RWPE2 (cell line): ENCODE results near the gene CLASP1.
A peak's percentile ranks its signal among the peaks of the same experiment; 100 is the strongest.
"Not testable (repeated sequence)": the region's sequence is repeated elsewhere in the genome, so short reads cannot be mapped to it uniquely, and the experiment has no call there.

Experiments used
- ATAC-seq: fragments of 200-7000 bp; cut with Tn5 transposase; 3 replicates; pipeline ENCODE4 v1.9.1; 2021; ENCODE audit warnings: low read depth
- DNase-seq: peaks from one replicate; pipeline ENCODE4 v3.0.0-alpha.2; 2020; ENCODE audit warnings: low spot score
- H3K27ac ChIP-seq: fragments of 450-650 bp; 2 replicates; pipeline ENCODE4 v1.5.1; 2017; ENCODE audit warnings: mild to moderate bottlenecking; ENCODE audit not compliant: poor library complexity, severe bottlenecking
- H3K27me3 ChIP-seq: fragments of 250-450 bp; sonication (Bioruptor Pico); 2 replicates; pipeline ENCODE4 v1.5.1; 2021; ENCODE audit warnings: mild to moderate bottlenecking, moderate library complexity; ENCODE audit not compliant: insufficient read depth, poor library complexity, severe bottlenecking
- H3K36me3 ChIP-seq: fragments of 250-450 bp; sonication (Bioruptor Pico); 2 replicates; pipeline ENCODE4 v1.5.1; 2020; ENCODE audit warnings: low read depth, mild to moderate bottlenecking, moderate library complexity
- H3K4me1 ChIP-seq: fragments of 250-450 bp; sonication (Bioruptor Pico); 2 replicates; pipeline ENCODE4 v1.5.1; 2021; ENCODE audit warnings: mild to moderate bottlenecking, moderate library complexity; ENCODE audit not compliant: insufficient read depth, poor library complexity, severe bottlenecking
- H3K4me3 ChIP-seq: fragments of 250-450 bp; sonication (Bioruptor Pico); 2 replicates; pipeline ENCODE4 v1.5.1; 2021; ENCODE audit warnings: mild to moderate bottlenecking, moderate library complexity; ENCODE audit not compliant: severe bottlenecking
- H3K9me3 ChIP-seq: fragments of 250-450 bp; sonication (Bioruptor Pico); 2 replicates; pipeline ENCODE4 v1.5.1; 2021; ENCODE audit warnings: mild to moderate bottlenecking, moderate library complexity; ENCODE audit not compliant: severe bottlenecking
- TF ChIP-seq, protein P1 (sequence below): fragments of 450-650 bp; IDR thresholded peaks from one replicate; pipeline ENCODE4 v1.5.1; 2017; ENCODE audit warnings: mild to moderate bottlenecking, moderate library complexity; ENCODE audit not compliant: poor library complexity, severe bottlenecking

CLASP1 gene

DNA sequence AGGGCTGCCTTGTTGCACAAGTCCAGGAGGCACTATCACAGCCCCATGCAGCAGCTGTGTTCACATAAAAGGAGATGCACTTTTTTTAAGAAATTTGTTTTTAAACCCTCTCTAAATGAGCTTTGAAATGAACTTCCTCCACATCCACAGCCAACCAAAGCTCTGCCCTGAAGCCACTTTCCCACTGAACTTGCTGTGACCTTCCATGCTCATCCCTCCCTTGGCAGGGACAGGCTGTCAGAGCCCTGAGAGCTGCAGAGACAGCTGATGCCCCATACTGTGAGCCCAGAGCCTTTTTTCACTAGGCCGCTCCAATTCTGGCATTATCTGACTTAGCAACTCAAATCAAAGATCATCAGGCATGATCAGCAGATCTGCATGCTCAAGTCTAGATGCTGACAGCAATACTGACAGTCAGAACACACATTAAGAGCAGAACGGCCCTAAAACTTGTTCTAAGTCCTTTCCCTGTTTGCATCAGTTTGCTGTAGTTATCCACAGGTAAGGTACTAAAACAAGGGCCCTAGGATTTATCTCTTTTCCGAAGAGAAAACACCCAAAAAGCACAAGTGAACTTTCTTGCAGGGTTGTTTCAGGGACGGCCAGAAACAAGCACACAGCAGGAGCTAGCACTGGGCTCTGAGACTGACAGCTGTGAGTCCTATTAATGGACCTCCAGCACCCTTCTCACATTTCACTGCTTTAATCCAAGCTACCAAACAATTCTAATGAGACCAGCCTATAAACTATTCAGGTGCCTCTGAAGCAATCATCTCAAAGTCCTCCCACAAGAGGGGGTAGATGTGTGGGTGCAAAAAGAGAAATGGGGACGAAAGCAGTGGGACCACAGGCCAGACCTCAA is 83.6 kb downstream of the CLASP1 start:
- DNase-seq (no peak), ATAC-seq (no peak)
- Histone ChIP-seq H3K4me3 (no peak overlapping the region), H3K9me3 (no peaks in the 10 kb centered on the region), H3K27me3 (no peaks in the 10 kb centered on the region), H3K36me3 (no peaks in the 10 kb centered on the region), H3K4me1 (peaks cover 18% of the 10 kb centered on the region), H3K27ac (no peak overlapping the region)
- TF ChIP-seq, protein P1, sequence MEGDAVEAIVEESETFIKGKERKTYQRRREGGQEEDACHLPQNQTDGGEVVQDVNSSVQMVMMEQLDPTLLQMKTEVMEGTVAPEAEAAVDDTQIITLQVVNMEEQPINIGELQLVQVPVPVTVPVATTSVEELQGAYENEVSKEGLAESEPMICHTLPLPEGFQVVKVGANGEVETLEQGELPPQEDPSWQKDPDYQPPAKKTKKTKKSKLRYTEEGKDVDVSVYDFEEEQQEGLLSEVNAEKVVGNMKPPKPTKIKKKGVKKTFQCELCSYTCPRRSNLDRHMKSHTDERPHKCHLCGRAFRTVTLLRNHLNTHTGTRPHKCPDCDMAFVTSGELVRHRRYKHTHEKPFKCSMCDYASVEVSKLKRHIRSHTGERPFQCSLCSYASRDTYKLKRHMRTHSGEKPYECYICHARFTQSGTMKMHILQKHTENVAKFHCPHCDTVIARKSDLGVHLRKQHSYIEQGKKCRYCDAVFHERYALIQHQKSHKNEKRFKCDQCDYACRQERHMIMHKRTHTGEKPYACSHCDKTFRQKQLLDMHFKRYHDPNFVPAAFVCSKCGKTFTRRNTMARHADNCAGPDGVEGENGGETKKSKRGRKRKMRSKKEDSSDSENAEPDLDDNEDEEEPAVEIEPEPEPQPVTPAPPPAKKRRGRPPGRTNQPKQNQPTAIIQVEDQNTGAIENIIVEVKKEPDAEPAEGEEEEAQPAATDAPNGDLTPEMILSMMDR: no peak

DNA sequence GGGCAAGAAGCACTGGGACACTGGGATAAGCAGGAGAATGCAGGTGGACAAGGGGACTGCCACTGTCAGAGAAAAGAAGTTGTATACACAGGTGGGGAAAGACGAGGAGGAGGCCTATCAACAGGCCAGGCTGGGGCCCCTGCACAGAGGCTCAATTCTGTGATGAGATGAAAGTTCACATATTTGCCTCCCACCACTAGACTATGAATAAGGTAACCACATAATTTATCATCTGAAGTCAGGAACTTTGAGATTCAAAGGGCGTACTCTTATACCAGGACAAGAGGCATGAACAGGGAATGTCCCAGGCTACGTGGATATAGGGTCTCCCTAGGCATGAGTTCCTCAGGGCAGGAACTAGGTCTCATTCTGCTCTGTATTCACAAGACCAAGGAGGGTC is 84.4 kb downstream of the CLASP1 start:
- Histone ChIP-seq H3K4me3 (no peak overlapping the region), H3K27me3 (no peaks in the 10 kb centered on the region), H3K36me3 (no peaks in the 10 kb centered on the region), H3K4me1 (peaks cover 18% of the 10 kb centered on the region), H3K9me3 (no peaks in the 10 kb centered on the region), H3K27ac (no peak overlapping the region)
- DNase-seq: no peak
- no peak for ATAC-seq
- TF ChIP-seq, protein P1: no peak

DNA sequence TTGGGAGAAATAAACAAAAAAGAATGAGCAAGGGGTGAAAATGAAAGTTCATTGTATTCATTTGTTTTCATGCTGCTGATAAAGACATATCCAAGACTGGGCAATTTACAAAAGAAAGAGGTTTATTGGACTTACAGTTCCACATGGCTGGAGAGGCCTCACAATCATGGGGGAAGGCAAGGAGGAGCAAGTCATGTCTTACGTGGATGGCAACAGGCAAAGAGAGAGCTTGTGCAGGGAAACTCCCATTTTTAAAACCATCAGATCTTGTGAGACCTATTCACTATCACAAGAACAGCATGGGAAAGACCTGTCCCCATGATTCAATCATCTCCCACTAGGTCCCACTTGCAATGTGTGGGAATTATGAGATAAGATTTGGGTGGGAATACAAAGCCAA is 85.5 kb downstream of the CLASP1 start:
- not testable (repeated sequence) for H3K4me3 ChIP-seq, H3K27me3 ChIP-seq, H3K27ac ChIP-seq, ATAC-seq, H3K9me3 ChIP-seq, H3K36me3 ChIP-seq, DNase-seq
- H3K4me1 ChIP-seq: peaks cover 18% of the 10 kb centered on the region

DNA sequence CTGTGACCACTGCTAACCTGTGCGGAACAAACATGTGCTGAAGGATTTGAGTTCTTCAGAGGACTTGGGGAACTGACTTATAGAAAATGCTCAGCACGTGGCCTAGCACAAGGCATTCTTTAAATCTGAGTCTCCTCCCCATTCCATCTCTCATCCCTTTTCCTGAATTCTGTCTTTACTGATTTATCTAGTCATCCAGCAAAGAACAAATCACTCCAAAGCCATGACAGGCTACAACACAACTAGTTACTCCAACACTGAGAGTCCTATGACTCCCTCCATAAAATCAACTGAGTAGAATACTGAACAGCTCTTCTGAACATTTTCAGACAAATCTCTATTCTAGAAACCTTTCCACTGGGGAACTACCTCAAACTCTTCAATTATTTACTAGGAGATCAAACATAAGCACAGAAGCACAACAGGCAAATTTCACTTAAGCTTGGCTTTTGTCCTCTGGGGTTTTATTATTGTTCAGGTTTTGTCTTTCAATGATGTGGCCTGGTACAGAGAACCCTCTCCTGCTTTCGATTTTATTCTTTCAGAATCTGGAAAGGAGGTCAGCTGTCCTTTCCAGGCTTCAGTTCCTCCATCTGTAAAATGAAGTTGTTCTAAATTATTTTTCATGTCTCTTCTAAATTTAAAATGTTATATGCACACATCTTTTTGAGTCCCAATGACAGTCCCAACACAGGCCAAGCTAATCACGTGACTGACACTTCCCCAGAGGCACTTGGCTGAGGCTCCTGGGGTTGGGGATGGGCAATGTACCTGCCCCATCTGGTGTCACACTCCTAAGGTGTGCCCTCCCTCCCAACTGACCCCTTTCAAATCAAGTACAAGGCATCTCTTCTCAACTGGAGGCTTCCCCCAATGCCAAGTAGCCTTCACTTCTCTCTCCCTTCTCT is 86.7 kb downstream of the CLASP1 start:
- Histone ChIP-seq H3K27ac (peak overlapping the region; percentile 30), H3K36me3 (no peaks in the 10 kb centered on the region), H3K27me3 (no peaks in the 10 kb centered on the region), H3K4me1 (peaks cover 18% of the 10 kb centered on the region), H3K9me3 (no peaks in the 10 kb centered on the region), H3K4me3 (no peak overlapping the region)
- DNase-seq (no peak), ATAC-seq (no peak)
- TF ChIP-seq, protein P1: no peak

DNA sequence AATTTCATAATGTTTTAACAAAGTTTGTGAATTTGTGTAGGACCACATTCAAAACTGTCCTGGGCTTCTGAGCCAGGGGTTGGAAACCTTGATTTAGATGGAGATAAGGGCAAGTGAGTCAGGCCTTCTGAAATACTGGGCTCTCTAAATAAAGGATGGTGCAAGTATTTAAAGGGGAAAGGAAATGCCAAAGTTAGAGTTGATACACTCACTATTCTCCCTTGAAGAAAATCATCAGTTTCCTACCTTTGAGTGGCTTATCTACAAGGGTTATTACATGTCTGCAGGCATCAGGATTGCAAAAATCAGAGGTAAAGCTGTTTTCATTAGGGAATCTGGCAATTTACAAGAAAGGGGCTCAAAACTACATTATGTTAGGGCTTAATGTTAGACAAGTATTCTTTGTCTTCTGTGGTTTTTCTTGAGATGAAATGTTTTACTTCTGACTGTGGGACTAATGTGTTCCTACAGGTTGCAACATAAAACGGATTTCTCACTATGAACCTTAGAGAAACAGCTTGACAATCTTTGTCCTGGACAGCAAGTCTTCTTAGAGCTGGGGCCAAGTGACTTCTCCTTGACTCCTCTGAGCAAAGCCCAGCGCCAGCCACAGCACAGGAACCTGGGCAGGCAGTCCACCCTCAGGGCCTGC is 87.5 kb downstream of the CLASP1 start:
- ATAC-seq (peak; percentile 61), DNase-seq (no peak)
- Histone ChIP-seq H3K27me3 (no peaks in the 10 kb centered on the region), H3K27ac (peak overlapping the region; percentile 30), H3K4me1 (peaks cover 18% of the 10 kb centered on the region), H3K4me3 (no peak overlapping the region), H3K9me3 (no peaks in the 10 kb centered on the region), H3K36me3 (no peaks in the 10 kb centered on the region)
- TF ChIP-seq, protein P1: no peak
